HG03342 (cell line): ENCODE results near the gene NFKB1.
A peak's percentile ranks its signal among the peaks of the same experiment; 100 is the strongest.

Source experiments
- ATAC-seq: cut with Tn5 transposase; IDR thresholded peaks from one replicate; pipeline ENCODE4 v1.9.1; 2021; ENCODE audit warnings: mild to moderate bottlenecking, moderate library complexity; ENCODE audit not compliant: unreplicated experiment

Gene NFKB1

DNA sequence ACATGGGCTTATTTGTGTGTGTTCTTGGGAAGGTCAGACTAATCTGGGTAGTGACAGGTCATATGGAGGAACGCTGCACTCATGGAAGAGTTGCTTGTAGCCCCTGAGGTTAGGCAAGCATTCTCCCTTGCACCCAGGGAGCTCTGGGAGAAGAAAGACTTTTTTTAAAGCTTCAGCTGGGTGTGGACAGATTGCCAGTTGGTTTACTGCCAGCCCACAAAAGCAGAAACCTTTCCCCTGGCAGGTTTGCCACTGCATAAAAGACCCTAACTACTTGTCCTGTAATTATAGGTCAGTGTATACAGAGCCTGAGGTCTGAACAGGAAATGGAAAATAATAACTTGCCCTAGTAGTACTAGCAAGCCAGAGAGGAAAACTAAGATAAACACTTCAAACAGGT is 7.4 kb upstream of the NFKB1 start:
- no peak for ATAC-seq

DNA sequence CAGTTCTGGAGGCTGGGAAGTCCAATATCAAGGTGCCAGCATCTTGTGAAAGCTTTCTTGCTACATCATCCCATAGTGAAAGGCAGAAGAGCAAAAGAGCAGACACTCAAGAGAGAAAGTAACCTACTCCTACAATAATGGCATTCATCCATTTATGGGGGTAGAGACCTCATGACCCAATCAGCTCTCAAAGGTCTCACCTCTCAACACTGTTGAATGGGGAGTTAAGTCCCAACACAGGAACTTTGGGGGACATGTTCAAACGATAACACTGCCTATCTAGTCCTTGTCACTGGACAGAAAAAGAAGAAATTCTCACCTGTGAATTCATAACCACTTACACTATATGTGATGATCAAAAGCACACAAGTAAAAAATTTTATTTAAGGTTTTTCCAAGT is 6.6 kb upstream of the NFKB1 start:
- no peak for ATAC-seq

DNA sequence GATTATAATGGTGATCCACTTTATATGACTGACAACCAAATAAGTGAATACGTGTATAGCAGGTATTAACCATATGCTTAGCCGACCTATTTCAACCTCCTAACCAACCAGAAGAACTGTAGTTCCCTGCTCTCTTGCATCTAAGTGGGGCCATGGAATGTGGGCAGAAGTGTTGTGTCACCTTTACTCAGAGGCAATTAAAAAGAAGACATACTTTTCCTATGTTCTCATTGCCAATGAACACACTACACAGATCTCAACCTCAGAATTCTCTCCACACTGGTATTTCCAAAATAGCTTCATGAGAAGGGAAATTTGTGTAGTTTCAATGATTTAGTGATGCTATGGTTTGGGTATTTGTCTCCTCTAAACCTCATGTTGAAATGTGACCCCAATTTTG is 3.2 kb upstream of the NFKB1 start:
- ATAC-seq: no peak

DNA sequence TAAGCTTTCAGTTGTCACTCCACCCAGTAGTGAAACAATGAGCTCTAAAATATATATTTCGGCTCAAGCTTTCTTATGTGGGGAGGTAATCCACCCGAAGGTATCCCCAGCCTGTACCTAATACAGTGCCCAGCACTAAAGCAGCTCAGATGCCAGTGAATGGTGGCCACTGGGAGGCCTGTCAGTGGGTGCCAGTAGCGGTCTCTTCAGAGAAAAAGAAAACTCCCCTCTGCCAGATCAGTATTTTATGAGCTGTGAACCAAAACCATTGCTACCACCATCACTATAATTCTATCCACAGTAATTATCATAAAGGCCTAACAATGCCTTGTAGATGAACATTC is 835 bp upstream of the NFKB1 start:
- ATAC-seq: peak; percentile 10

DNA sequence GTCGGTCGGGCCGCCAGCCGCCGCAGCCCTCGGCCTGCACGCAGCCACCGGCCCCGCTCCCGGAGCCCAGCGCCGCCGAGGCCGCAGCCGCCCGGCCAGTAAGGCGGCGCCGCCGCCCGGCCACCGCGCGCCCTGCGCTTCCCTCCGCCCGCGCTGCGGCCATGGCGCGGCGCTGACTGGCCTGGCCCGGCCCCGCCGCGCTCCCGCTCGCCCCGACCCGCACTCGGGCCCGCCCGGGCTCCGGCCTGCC is 213 bp downstream of the NFKB1 start:
- ATAC-seq: peak; percentile 34

DNA sequence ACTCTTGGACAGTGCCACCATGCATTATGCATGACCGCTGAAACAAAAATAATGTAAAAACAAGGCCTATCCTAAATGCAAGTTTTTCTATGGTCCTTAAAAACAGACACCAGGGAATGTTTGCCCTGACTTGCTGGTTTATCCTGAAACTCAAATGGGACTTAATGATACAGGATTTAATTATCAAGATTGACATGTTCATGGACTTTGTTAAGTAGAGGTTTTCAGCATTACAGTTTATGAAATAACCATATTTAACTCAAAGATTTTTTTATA is 1.3 kb downstream of the NFKB1 start:
- no peak for ATAC-seq

DNA sequence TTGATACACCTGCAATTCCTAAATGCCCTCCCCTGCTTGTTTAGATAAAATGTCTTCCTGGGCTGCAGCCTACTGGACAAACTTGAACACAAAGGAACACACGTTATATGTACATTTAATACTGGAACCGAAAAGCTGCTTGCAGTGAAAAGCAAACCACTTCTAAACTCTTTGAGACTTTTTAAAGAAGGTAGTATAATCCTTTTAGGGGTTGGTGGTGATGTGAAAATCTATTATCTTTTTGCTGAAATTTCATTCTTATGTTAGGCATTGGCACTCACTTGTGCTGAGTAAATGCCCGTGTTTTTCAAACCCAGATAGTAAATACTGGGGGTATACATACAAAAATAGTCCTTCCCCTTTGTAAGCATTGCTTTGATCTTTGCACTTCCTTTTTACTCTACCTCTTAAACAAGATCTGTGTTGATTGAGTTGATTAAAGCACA is 2.2 kb downstream of the NFKB1 start:
- ATAC-seq: no peak

DNA sequence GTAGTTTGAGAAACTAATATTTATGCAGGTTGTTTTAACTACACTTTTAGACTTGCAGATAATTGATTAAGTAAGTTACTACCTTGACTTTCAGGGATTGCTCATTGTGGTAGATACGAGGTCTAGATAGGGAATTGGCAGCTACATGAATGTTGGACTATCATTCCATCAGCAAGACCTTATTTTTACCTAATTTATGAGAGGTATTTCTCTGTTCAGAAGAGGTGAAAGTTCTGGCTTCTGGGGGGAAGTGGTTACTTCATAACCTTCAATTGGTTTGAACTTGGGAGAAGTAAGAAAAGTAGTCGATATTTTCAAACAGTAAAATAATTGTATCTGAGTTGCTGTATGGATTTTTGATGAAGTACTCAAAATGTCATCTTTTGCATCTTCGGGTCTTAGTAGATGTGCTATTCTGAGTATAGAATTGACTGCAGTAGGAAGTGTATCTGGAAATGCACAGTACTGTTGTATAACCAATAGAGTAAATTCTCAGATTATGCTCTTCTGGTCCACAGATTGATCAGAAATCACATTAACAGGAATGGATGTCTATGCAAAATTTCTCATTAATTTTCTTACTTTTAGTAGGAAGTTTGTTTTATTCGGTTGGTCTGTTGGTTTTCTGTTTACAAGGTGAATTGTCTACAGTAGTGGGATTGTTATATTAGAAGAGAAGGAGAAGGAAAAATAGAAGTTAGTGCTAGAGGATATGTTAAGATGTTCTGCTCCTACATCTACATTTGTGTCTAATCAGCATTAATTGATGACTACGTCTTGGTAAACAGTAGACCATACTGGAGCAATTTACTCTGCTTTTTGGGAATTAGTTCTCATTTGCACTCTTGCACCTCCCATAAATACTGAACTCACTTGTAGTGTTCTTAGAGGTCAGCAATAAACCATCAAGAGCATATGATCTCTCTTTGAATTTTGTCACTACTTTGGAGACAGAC is 3.0 kb downstream of the NFKB1 start:
- ATAC-seq: no peak

DNA sequence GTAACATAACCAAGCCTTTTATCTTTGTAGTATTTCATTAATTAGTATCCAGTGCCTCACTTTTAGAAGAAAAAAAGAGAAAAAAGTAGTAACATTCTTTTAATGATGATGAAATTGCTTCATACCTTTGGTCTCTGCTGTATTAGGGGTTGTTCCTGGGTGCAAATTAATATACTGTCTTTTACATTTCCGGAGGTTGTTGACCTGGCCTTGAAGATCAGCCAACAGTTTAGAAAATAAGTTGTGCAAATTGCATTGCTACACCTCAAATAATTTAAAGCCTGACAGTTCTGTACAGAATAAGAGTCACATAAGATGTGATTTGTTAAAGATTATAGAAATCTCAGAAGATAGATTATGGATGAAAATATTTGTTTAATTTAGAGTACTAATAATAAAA is 3.8 kb downstream of the NFKB1 start:
- ATAC-seq: no peak

DNA sequence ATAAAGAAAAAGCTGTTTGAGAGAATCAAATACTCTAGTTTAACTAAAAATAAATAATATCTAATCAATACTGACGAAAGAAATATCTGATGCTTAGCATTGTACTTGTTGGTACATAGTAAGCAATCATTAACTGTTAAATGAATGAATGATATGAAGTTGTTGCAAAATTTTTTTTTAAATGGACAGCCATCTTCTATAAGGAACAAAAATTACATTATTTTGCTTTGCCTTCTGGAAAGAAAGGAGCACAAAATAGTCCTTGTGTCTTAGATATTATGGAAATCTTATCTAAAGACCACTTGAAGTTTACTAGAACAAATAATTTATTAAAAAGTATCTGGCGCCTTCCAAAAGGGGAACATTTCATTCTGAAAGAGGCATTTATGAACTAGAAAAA is 4.5 kb downstream of the NFKB1 start:
- ATAC-seq: no peak

DNA sequence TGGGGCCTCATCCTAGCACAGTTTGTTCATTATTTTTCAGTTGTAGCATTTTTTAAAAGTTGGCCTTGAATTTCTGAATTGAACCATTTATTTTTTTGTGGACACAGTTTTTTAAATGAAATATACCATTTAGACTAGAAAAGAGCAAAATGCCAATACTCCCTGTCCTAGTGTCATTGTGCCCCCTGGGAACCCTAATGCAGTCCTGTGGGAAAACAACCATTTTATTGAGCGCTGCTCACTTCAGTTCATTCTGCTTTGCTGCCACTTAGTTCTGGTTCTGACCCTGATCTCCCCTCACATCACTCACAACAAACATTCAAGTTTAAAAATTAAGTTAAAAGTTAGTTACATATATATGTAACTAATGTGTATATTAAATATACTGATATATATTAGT is 5.4 kb downstream of the NFKB1 start:
- ATAC-seq: no peak

DNA sequence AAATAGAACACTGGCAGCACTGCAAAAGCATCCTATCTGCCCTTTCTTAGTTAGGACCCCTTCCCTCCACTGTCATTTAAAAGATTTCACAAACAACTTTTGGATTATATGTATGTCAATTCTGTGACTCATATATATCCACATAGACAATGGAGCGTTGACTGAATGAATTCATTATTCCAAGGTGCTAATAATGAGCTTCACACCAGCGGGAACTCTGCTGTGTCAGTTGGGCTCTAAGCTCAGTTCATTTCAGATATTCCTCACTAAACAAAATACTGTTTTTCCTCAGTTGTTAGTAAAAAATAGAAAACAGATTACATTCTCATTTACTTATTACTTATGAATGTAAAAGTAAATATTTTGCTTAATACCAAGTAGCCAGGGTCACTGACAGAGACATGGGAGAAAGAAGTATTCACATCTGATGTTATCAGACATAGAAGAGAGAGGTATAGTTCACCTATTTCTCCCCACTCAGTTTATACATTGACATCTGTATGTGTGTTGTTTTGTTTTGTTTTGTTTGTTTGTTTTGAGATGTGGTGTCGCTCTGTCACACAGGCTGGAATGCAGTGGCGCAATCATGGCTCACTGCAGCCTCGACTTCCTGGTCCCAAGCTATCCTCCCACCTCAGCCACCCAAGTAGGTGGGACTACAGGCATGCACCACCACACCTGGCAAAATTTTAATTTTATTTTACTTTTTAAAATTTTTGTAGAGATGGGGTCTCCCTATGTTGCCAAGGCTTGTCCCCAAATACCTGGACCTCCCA is 10.9 kb downstream of the NFKB1 start:
- ATAC-seq: no peak

DNA sequence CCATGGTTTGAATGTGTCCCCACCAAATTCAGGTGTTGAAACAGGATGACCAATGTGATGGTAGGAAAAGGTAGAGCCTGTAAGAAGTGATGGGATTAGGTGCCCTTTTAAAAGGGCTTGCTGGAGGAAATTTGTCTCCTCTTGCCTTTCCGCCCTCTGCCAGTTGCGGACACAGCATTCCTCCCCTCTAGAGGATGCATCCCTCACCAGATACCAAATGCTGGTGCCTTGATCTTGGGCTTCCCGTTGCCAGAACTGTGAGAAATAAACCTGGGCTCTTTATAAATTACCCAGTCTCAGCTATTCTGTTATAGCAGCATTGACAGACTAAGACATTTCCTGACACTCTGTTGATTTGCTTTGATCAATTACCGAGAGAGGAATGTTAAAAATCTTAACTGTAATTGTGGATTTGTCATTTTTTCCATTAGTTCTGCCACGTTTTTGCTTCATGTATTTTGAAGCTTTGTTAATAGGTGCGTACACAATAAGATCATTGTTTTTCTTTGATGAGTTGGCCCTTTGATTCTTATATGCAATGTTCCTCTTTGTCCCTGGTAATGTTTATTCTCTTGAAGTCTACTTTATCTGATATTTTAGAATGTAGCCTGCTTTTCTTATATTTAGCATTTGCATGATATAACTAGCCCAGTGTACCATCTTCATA is 13.3 kb downstream of the NFKB1 start:
- ATAC-seq: no peak

DNA sequence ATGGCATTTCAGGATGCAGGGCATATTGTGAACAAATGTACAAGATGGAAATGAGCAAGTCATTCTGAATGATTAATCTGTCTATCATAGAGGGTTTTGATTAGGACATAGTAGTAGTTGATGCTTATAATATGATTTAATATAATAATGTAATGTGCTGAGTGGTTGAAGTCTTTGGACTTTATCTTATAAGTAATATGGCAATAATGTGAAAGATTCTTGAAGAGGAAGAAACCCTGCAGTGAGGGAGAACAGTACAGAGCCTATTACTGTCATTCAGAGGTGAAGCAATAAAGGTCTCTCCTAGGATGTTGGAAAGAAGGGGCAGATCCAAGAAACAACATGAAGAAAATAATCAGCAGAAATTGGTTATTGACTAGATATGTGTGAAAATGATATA is 16.6 kb downstream of the NFKB1 start:
- no peak for ATAC-seq

DNA sequence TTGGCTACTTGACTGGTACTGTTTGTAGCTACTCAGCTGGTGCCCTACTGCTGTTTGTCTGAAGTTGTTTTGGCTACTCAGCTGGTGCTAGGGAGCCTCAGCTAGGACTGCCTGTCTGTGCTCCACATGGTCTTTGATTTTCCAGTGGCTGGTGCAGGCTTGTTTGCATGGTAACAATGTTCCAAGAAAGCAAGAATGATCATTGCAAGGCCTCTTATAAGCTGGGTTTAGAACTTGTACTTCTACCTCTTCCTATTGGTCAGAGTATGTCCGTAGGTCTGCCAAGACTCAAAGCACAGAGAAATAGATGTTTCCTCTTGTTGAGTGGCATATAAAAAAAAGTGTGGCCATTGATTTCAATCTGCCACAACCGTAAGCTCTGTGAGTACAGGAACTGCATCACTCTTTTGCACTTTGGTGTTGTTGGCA is 17.6 kb downstream of the NFKB1 start:
- ATAC-seq: no peak

DNA sequence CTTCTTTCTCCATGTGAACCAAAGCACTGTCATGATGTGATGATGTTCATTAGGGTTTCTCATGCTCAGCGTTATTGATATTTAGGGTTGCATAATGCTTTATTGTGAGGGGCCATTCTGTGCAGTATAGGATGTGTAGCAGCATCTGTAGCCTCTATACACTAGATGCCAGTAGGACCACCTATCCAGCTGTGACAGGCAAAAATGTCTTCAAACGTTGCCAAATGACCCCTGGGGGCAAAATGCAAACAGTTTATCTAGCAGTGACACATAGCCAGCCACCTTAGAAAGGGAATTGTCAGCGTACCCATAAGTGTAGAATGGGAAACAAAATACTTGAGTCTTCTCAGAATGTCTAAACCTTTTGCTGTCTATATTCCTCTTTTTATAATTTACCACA is 18.8 kb downstream of the NFKB1 start:
- no peak for ATAC-seq

DNA sequence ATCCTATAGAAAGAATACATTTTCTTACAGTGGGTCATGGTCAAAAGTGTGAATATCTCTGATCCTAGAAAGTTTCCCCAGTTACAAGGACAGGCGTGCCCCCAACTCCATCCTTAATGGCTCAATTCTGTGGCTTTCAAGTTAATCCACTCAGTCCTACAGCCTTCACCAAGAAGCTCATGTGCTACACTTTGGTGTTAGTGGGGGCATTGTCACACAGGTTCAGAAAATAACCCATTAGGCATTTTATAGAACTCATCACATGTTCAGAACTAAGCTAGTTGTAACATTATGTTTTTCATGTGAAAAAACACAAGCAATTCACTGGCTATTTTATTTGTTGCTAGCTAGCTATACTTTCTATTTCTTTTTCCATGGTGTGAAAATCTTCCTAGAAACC is 20.4 kb downstream of the NFKB1 start:
- no peak for ATAC-seq

DNA sequence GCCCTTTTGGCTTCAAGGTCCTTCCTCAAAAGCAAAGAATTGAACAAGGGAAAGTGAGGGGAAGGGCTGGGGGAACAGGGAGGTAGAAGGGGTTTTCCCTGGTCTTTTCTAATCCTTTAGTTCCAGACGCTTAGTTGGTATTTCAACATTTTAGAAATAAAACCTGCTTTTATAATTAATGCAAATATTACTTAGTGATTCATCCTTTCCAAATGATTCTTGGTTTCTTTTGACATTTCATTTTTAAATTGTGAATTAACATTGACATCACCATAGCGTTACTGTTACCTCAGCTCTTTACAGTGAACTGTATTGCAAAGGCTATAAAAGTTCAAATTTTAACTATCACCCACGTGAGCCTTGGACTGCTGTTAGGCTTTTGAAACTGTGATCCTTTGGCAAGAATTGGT is 20.9 kb downstream of the NFKB1 start:
- no peak for ATAC-seq

DNA sequence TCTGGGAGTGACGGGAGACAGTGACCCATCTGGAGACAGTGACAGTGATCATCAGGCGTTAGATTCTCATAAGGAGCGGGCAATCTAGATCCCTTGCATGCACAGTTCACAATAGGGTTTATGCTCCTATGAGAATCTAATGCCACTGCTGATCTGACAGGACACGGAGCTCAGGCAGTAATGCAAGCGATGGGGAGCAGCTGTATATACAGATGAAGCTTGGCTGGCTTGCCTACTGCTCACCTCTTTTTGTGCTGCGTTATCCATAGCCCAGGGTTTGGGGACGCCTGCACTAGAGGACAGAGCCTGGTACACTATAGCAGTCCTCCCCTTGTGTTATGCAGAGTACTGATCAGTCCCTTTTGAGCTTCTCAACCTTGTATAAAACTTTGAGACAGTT is 23.5 kb downstream of the NFKB1 start:
- ATAC-seq: no peak

DNA sequence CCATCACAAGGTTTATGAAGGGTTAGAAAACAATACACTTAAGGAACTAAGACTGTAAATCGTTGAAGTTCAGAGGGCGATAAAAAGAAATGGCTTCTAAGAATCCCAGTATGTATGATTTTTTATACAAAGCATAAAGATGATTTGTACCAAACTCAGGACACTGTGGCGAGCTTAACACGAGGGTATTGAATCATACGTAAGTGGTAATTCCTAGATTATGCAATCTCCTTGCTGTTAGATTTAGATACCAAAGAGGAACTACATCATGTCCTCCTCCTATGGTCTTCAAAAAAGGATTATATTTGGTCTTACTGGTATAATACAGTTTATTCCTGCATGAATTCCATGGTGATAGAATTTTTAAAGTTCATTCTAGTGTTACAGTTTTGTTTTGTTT is 23.9 kb downstream of the NFKB1 start:
- no peak for ATAC-seq

DNA sequence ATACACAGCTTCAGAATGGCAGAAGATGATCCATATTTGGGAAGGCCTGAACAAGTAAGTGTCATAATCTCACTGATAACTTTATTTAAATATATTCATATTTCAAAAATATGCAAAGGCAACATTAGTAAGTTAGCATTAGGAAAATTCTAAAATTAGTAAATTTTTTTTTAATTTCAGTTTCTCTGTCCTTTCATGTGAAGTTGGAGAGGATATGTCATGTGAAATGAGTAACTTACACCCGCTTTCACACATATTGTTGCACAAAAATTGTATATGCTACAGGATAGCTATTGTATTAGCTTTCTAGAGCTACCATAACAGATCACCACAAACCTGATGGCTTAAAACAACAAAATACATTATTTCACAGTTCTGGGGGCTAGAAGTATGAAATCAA is 24.3 kb downstream of the NFKB1 start:
- ATAC-seq: no peak

DNA sequence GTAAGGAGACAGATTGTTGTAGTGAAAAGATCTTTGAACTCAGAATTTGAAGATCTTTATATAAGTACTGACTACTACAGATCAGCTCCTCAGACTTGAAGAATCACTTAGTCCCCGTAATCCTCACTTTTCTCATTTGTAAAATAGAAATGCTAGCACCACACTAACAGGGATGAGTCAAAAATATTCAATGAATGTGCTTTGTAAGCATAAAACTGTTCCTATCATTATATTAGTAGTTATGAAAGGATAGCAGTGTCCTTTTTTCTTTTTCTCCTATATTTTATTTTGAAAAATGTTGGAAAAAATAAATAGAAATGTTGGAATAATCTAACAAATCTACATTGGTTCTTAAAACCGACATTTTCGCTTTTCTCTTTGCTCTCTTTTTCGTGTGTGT is 25.4 kb downstream of the NFKB1 start:
- ATAC-seq: no peak
